AG09309 (cell line): ENCODE measurements around the gene EHHADH.

ENCODE experiments used
- DNase-seq: peaks from one replicate; pipeline ENCODE4 v3.0.0-alpha.2; 2010; ENCODE audit warnings: low read depth
- H3K4me3 ChIP-seq: 2 replicates; pipeline ENCODE4 v1.5.1; 2011; ENCODE audit warnings: mild to moderate bottlenecking, low read depth, low read length, moderate library complexity; ENCODE audit not compliant: control insufficient read depth
- CTCF ChIP-seq: IDR thresholded peaks from 2 replicates; pipeline ENCODE4 v1.5.1; 2011; ENCODE audit warnings: mild to moderate bottlenecking, low read depth, low read length, inconsistent platforms; ENCODE audit not compliant: insufficient read depth, control insufficient read depth; ENCODE audit errors: missing control alignments

Gene EHHADH

GRCh38 chr3:185225523-185225922 is 28.3 kb downstream of the EHHADH start:
- DNase-seq: peak; percentile 20
- TF ChIP-seq CTCF: no peak
- H3K4me3 ChIP-seq: no peak overlapping the region

- no peak for TF ChIP-seq CTCF
- no peak overlapping the region for H3K4me3 ChIP-seq
Observed at GRCh38 chr3:185225080-185225479, 28.8 kb downstream of the EHHADH start.

GRCh38 chr3:185221203-185221602 is 32.6 kb downstream of the EHHADH start:
- TF ChIP-seq CTCF: no peak
- H3K4me3 ChIP-seq: no peak overlapping the region
- no peak for DNase-seq

More at GRCh38 chr3:185225080-185225479, 28.8 kb downstream of the EHHADH start:
- no peak for DNase-seq

- DNase-seq: no peak
- no peak overlapping the region for H3K4me3 ChIP-seq
- no peak for TF ChIP-seq CTCF
Observed at GRCh38 chr3:185216607-185216958, 37.3 kb downstream of the EHHADH start.

- no peak for DNase-seq
- H3K4me3 ChIP-seq: no peak overlapping the region
- peak; percentile 23 for TF ChIP-seq CTCF
Observed at GRCh38 chr3:185215873-185216606, 37.8 kb downstream of the EHHADH start.

GRCh38 chr3:185212559-185212958 is 41.3 kb downstream of the EHHADH start:
- no peak for DNase-seq

More at GRCh38 chr3:185212559-185212958, 41.3 kb downstream of the EHHADH start:
- no peak for TF ChIP-seq CTCF
- H3K4me3 ChIP-seq: no peak overlapping the region
